GM21528 (cell line): ENCODE measurements around the gene IYD.
"Not testable (repeated sequence)": the region's sequence is repeated elsewhere in the genome, so short reads cannot be mapped to it uniquely, and the experiment has no call there.

Experiments
- ATAC-seq: cut with Tn5 transposase; IDR thresholded peaks from one replicate; pipeline ENCODE4 v1.9.1; 2021; ENCODE audit warnings: mild to moderate bottlenecking, moderate library complexity; ENCODE audit not compliant: unreplicated experiment, low FRiP score

Gene IYD

GRCh38 chr6:150426198-150426597 lies 57.4 kb downstream of the IYD start:
- no peak for ATAC-seq

GRCh38 chr6:150427037-150427602 lies 58.3 kb downstream of the IYD start:
- ATAC-seq, result no peak

DNA sequence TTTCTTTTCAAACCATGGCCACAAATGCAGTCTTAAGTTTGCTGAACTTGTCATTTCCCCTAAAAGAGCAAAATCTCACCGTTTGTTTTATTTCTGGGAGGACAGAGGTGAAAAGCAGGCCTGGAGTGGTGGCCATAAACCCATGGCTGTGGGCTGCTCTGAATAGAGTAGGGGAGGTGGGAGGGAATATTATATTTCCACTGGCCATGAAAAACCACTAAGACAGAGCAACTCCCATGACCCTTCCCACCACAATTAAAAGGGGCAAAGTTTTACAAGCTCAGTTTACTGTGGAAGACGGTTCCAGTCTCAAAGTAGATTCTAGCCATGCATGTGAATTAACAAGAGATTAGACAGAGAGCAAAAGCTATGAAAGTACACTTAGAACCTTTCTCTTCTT lies 59.0 kb downstream of the IYD start:
- ATAC-seq, result no peak

DNA sequence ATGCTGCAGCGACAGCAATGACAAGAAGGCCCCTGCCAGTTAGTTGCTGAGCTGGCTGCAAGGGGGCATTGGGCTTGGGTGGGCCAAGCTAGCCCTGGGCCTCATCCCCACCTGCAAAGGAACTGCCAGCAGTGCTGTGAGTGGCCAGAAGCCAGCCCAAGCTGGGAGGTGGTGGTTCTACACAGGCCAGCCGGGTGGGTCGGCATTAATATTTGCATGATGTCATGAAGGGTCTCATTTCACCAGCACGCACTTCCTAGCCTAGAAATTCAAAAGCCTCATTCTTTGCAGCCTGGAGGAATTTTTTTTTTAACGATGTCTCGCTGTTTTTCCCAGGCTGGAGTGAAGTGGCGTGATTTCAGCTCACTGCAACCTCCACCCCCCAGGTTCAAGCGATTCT lies 62.0 kb downstream of the IYD start:
- ATAC-seq, result no peak

DNA sequence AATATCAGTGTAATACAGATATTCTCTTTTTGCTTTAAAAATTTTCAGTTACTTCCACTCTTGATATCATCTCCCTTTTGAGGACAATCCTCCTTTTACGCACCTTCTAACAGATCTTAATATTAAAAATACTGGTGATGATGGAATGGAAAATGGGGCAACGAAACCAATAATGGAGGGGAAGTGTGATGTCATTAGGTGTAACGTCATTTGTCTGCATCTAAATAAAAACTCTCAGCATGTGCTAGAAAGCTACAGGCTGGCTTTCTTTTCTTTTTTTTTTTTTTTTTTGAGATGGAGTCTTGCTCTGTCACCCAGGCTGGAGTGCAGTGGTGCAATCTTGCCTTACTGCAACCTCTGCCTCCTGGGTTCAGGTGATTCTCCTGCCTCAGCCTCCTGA lies 66.5 kb downstream of the IYD start:
- no peak for ATAC-seq

DNA sequence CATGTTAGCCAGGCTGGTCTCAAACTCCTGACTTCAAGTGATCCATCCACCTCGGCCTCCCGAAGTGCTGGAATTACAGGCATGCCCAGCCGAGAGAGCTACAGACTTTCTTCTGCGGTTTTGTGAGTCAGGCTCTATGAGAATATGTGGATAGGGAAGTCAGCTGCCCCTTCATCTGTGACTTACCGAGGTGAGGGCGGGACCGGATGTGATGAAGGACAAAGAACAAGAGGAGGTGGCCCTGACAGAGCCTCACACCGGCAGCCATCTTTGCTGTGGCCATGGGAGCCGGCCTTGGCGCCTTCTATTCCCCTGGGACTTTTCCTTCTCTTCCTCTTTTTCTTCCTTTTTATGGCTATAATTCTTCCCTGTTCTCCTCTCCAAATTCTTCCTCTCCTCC lies 67.0 kb downstream of the IYD start:
- no peak for ATAC-seq

DNA sequence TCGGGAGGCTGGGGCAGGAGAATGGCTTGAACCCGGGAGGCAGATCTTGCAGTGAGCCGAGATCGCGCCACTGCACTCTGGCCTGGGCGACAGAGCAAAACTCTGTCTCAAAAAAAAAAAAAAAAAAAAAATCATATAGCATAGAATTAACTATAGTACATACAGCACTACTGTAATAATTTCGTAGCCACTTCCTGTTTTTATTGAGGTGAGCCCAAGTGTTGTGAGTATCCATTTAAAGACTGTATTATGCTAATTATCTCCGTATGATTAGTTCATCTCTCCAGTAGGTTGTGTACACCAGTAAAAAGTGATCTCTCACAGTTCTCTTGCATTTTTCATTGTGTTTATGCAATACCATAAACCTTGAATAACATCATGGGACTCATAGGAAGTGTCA lies 70.6 kb downstream of the IYD start:
- ATAC-seq, result no peak

DNA sequence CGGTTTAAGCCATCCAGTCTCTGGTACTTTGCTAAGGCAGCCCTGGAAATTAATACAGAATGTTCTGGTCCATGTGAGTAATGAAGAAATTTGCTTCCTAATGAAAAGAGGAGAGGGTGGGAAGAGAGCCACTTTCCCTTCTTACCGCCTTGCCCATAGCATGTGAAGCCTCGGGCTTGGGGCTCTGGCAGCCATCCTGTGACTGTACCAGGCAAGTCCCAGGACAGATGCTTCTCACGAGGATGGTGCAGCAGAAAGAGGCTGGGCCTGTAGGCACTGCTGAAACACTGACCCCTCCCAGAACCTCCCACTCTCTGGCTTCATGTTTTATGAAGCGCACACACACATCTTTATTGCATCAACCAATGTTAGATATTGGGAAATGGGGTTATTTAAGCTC lies 74.8 kb downstream of the IYD start:
- no peak for ATAC-seq

- ATAC-seq, result no peak
These were observed 75.5 kb downstream of the IYD start for GRCh38 chr6:150444308-150444707.

DNA sequence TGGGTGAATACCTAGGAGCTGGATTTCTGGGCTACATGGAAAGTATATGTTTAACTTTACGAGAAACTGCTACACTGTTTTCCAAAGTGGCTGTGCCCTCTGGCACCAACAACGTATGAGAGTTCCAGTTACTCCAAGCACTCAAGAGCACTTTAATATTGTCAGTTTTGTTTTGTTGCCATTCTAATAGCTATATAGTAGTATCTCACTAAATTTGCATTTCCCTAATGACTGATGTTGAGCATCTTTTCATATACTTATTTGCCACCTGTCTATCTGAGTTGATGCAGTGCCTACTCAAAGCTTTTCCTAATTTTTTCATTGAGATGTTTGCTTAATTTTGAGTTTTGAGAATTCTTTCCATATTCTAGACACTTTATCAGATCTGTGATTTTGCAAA lies 76.7 kb downstream of the IYD start:
- no peak for ATAC-seq

DNA sequence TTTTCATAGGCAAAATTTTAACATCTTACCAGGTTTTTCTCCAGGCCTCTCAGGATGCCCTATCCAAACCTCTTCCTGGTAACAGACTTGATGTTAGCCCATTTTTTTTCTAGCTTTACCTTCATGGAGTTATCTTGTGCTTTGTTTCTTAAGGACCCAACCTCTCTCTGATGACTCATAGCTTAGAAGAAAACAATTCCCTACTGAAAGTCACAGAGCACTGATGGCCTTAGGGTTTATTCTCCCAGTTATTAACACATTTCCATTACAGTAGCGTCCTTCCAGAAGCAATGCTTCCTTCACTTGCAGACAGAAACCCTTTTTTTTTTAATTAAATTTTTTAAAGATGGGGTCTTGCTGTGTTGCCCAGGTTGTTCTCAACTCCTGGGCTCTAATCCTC lies 79.4 kb downstream of the IYD start:
- ATAC-seq, result no peak

DNA sequence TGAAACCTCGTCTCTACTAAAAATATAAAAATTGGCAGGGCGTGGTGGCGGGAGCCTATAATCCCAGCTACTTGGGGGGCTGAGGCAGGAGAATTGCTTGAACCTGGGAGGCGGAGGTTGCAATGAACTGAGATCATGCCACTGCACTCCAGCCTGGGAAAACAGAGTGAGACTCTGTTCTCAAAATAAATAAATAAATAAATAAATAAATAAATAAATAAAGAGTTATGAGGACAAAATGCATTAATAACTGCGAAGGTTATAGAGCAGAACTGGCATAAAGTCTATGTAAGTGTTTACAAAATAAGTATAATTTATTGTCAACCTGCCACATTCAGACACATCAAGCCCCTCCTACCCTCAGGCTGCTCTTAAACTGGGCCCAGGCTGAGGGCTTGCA lies 80.2 kb downstream of the IYD start:
- ATAC-seq, result not testable (repeated sequence)

- no peak for ATAC-seq
These were observed 82.1 kb downstream of the IYD start for GRCh38 chr6:150450918-150451317.

- ATAC-seq, result no peak
These were observed 83.1 kb downstream of the IYD start for GRCh38 chr6:150451807-150452427.

- no peak for ATAC-seq
These were observed 83.8 kb downstream of the IYD start for GRCh38 chr6:150452428-150453243.

DNA sequence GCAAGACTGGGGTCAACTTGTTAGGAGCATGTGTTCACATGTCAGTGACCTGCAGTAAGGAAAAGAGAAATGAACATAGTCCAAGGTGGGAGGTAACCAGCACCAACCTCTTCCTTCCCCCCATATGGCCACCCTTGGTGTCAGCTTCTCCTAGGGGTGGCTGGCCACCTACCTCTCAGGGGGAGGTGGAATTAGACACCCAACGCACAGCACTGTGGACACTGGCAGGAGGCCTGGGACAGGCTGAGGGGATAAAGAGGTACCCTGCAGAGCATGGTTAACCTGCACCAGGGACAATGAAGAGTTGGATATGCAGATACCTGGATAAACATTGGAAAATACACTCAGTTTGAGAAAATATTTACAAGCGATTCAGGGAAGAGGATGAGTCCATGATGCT lies 84.5 kb downstream of the IYD start:
- no peak for ATAC-seq
